ENCODE measurements around the gene AOAH. TPM values are rescaled to one million over a fixed set of nuclear protein-coding genes. Genes with fewer than 3 reads are reported as not detected.

The AOAH gene
- total and polyA plus RNA-seq, 2 experiments from 2014 or later, result not detected

DNA sequence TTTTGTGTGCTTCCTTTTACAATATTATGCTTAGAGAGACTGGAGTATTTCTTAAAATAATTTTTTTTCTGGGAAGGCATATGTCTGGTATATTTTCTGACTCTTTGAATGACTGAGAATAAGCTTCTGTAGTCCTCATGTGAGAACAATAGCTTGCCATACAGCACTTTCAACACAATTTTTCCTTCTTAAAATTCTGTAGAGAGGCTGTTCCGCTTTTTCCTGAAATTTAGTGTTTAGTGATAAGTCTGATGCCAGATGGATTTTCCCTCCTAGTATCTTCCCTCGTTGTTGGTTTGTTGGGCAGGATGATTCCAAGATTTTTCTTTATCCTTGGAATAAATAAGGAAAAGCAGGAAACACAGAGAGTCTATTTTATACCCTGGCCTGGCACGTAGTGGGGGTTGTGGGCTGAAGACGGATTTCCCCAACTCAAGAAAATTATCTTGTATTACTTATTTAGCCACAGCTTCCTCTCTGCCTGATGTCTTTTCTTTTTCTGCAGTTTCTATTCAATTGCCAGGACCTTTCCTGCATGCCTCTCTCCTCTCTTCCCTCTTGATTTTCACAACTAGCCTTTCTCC, 111.2 kb downstream of the AOAH start:
- no peak overlapping the region for H3K4me2 ChIP-seq (ENCODE audit: unreplicated experiment)
- WGBS, 2 experiments (ENCODE audit: low coverage in 1 of 2, low lambda C conversion rate in 2 of 2, missing lambda C conversion rate in 2 of 2), result 66 to 69% methylated on average over 4 of the region's 4 CpGs
- no peak overlapping the region for H3K9ac ChIP-seq
- no peaks in the 10 kb centered on the region for H3K9me3 ChIP-seq (ENCODE audit: low read depth)
- H3K36me3 ChIP-seq (ENCODE audit: low read depth), result no peaks in the 10 kb centered on the region
- no peaks in the 10 kb centered on the region for H4K20me1 ChIP-seq (ENCODE audit: insufficient read depth)
- DNase-seq, result no peak
- H3F3A ChIP-seq (ENCODE audit: insufficient read depth), result no peaks in the 10 kb centered on the region
- H3K9me2 ChIP-seq (ENCODE audit: insufficient read depth), result no peaks in the 10 kb centered on the region
- H3K4me3 ChIP-seq, result no peak overlapping the region
- H3K27ac ChIP-seq, result no peak overlapping the region
- no peaks in the 10 kb centered on the region for H3K79me2 ChIP-seq (ENCODE audit: insufficient read depth)
- no peak overlapping the region for H2AFZ ChIP-seq
- no peaks in the 10 kb centered on the region for H3K4me1 ChIP-seq (ENCODE audit: insufficient read depth)
- no peak for TF ChIP-seq EZH2 (IDR thresholded peaks at IDR 0.05; ENCODE audit: insufficient read depth, poor library complexity, severe bottlenecking)
- no peak for TF ChIP-seq EZH2phosphoT487 (IDR thresholded peaks at IDR 0.05; ENCODE audit: insufficient read depth, low read depth)
- in situ Hi-C loops (cut with MboI), result no loop called here
- peaks cover 14% of the 10 kb centered on the region; the same call in 1 of the 2 replicates for H3K27me3 ChIP-seq (replicated peaks; ENCODE audit: insufficient read depth)

DNA sequence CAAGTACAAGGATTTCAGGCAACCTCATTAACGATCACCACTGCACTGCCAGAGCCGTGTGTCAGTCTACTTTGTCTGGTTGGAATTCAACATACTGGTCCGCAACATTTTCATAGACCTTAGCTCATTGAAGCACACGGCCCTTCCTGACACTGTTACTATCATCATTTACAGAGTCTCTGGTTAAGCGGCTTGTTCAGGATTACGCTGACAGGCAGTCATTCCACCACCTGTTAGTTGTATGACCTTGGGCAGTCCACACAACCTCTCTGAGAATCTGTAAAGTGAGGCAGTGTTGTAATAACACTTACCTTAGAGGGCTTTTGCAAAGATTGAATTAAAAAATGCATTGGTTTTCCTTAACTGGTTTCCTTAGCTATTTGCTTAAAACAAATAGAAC, 112.6 kb downstream of the AOAH start:
- Histone ChIP-seq H3K27ac (no peak overlapping the region), H2AFZ (no peak overlapping the region), H3K27me3 (replicated peaks; ENCODE audit: insufficient read depth) (peaks cover 16% of the 10 kb centered on the region; the same call in 1 of the 2 replicates), H3K9ac (no peak overlapping the region), H3K4me3 (no peak overlapping the region), H3K9me3 (ENCODE audit: low read depth) (no peaks in the 10 kb centered on the region), H3K4me1 (ENCODE audit: insufficient read depth) (no peaks in the 10 kb centered on the region), H3K4me2 (ENCODE audit: unreplicated experiment) (no peak overlapping the region), H3F3A (ENCODE audit: insufficient read depth) (no peaks in the 10 kb centered on the region), H4K20me1 (ENCODE audit: insufficient read depth) (no peaks in the 10 kb centered on the region), H3K36me3 (ENCODE audit: low read depth) (no peaks in the 10 kb centered on the region), H3K9me2 (ENCODE audit: insufficient read depth) (no peaks in the 10 kb centered on the region), H3K79me2 (ENCODE audit: insufficient read depth) (no peaks in the 10 kb centered on the region)
- DNase-seq, result no peak
- in situ Hi-C loops (cut with MboI), result no loop called here
- WGBS, 2 experiments (ENCODE audit: low coverage in 1 of 2, low lambda C conversion rate in 2 of 2, missing lambda C conversion rate in 2 of 2), result 71 to 74% methylated on average over 6 of the region's 6 CpGs
- no peak for TF ChIP-seq EZH2phosphoT487 (IDR thresholded peaks at IDR 0.05; ENCODE audit: insufficient read depth, low read depth)
- no peak for TF ChIP-seq EZH2 (IDR thresholded peaks at IDR 0.05; ENCODE audit: insufficient read depth, poor library complexity, severe bottlenecking)

DNA sequence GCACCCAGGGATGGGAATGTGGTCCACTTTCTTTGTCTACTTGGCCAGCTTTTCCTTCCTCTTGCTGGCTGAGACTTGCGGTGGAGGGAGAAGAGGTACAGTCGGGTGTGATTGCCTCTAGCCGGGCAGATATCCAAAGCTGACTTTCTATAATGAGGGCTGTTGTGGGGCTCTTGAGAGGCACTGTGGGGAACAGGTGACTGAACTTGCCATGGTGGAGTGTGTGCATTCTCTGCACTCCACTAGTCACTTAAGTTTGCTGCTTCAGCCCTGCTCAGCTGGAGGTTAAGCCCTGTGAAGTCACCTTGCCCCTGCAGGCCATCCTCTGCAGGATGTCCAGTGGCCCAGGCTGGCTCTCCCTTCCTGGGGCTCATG, 116.6 kb downstream of the AOAH start:
- DNase-seq, result no peak
- Histone ChIP-seq H2AFZ (no peak overlapping the region), H3K4me2 (ENCODE audit: unreplicated experiment) (no peak overlapping the region), H3K27me3 (replicated peaks; ENCODE audit: insufficient read depth) (peaks cover 13% of the 10 kb centered on the region; the same call in 1 of the 2 replicates), H3K36me3 (ENCODE audit: low read depth) (no peaks in the 10 kb centered on the region), H3K79me2 (ENCODE audit: insufficient read depth) (no peaks in the 10 kb centered on the region), H3K4me3 (no peak overlapping the region), H3K4me1 (ENCODE audit: insufficient read depth) (no peaks in the 10 kb centered on the region), H3K9me3 (ENCODE audit: low read depth) (no peaks in the 10 kb centered on the region), H3K9me2 (ENCODE audit: insufficient read depth) (no peaks in the 10 kb centered on the region), H4K20me1 (ENCODE audit: insufficient read depth) (no peaks in the 10 kb centered on the region), H3F3A (ENCODE audit: insufficient read depth) (no peaks in the 10 kb centered on the region), H3K9ac (no peak overlapping the region), H3K27ac (no peak overlapping the region)
- TF ChIP-seq EZH2 (IDR thresholded peaks at IDR 0.05; ENCODE audit: insufficient read depth, poor library complexity, severe bottlenecking), result no peak
- no peak for TF ChIP-seq EZH2phosphoT487 (IDR thresholded peaks at IDR 0.05; ENCODE audit: insufficient read depth, low read depth)
- in situ Hi-C loops (cut with MboI), result no loop called here
- 78 to 80% methylated on average over 3 of the region's 3 CpGs for WGBS, 2 experiments (ENCODE audit: low coverage in 1 of 2, low lambda C conversion rate in 2 of 2, missing lambda C conversion rate in 2 of 2)

DNA sequence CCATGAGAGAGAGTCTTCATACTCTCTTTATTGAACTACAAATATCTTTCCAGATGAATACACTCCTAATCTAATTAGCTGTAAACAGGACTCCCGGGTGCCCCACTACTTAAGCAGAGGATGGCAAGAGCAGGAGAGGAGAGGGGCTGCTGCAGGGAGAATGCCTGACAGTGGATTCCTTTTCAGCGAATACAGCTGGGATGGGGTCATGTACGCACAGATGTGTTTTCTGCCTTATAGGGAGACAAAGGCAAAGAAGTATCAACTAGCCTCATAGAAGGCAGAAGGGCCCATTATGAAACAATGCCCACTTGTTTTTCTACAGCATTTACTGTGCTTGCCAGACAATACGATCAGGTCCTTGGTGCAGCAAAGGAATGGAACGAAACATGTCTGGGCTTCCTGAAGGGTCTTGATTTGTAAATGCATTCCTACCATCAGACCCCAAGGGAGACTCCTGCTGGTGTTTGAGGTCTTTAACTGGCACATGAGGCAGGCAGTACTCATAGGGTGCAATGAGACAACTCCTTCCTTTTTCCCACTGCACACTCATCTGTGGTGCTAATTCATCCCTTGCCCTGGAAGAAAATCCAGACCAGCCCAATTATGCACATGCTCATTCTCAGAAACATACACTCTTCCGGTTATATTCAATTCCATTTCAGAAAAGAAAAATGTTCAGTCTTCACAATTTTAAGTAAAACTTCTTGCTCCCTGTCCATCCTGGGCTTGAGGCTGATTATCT, 117.1 kb downstream of the AOAH start:
- no peak overlapping the region for H2AFZ ChIP-seq
- 67 to 68% methylated on average over 6 of the region's 6 CpGs for WGBS, 2 experiments (ENCODE audit: low coverage in 1 of 2, low lambda C conversion rate in 2 of 2, missing lambda C conversion rate in 2 of 2)
- no peak overlapping the region for H3K27ac ChIP-seq
- no peak overlapping the region for H3K4me3 ChIP-seq
- no peaks in the 10 kb centered on the region for H3K36me3 ChIP-seq (ENCODE audit: low read depth)
- TF ChIP-seq EZH2 (IDR thresholded peaks at IDR 0.05; ENCODE audit: insufficient read depth, poor library complexity, severe bottlenecking) (no peak), EZH2phosphoT487 (IDR thresholded peaks at IDR 0.05; ENCODE audit: insufficient read depth, low read depth) (no peak)
- in situ Hi-C loops (cut with MboI), result no loop called here
- no peak overlapping the region for H3K4me2 ChIP-seq (ENCODE audit: unreplicated experiment)
- DNase-seq, result no peak
- peaks cover 9% of the 10 kb centered on the region; the same call in 1 of the 2 replicates for H3K27me3 ChIP-seq (replicated peaks; ENCODE audit: insufficient read depth)
- H3K9me3 ChIP-seq (ENCODE audit: low read depth), result no peaks in the 10 kb centered on the region
- H3F3A ChIP-seq (ENCODE audit: insufficient read depth), result no peaks in the 10 kb centered on the region
- H3K9me2 ChIP-seq (ENCODE audit: insufficient read depth), result no peaks in the 10 kb centered on the region
- H4K20me1 ChIP-seq (ENCODE audit: insufficient read depth), result no peaks in the 10 kb centered on the region
- H3K4me1 ChIP-seq (ENCODE audit: insufficient read depth), result no peaks in the 10 kb centered on the region
- no peak overlapping the region for H3K9ac ChIP-seq
- H3K79me2 ChIP-seq (ENCODE audit: insufficient read depth), result no peaks in the 10 kb centered on the region

Data from GM23248 (cell line).